SJCRH30 (cell line): Measurements from ENCODE around the gene ACY1. TPM values are rescaled to one million over a fixed set of nuclear protein-coding genes. Genes with fewer than 3 reads are reported as not detected.

ENCODE experiments used
- DNase-seq, 2 experiments: peaks; one replicate each; pipeline ENCODE4 v3.0.0-alpha.2; 2015 to 2020
- H3K27ac ChIP-seq: fragments of 250-450 bp; sonication (Bioruptor Pico); 2 replicates; pipeline ENCODE4 v1.5.1; 2020; ENCODE audit warnings: mild to moderate bottlenecking, moderate library complexity
- H3K27me3 ChIP-seq: fragments of 250-450 bp; sonication (Bioruptor Pico); 2 replicates; pipeline ENCODE4 v1.5.1; 2020; ENCODE audit warnings: mild to moderate bottlenecking, moderate library complexity
- H3K36me3 ChIP-seq: fragments of 250-450 bp; sonication (Bioruptor Pico); 2 replicates; pipeline ENCODE4 v1.5.1; 2020; ENCODE audit warnings: mild to moderate bottlenecking, moderate library complexity
- H3K4me1 ChIP-seq: fragments of 250-450 bp; sonication (Bioruptor Pico); 2 replicates; pipeline ENCODE4 v1.5.1; 2020; ENCODE audit warnings: mild to moderate bottlenecking, moderate library complexity
- H3K4me3 ChIP-seq: fragments of 250-450 bp; sonication (Bioruptor Pico); 2 replicates; pipeline ENCODE4 v1.5.1; 2020; ENCODE audit warnings: mild to moderate bottlenecking, moderate library complexity
- H3K9me3 ChIP-seq: fragments of 250-450 bp; sonication (Bioruptor Pico); replicated peaks from 2 replicates; pipeline ENCODE4 v1.5.1; 2020; ENCODE audit warnings: mild to moderate bottlenecking, moderate library complexity
- total RNA-seq: library from RNA; depleted of rRNA; stranded (reverse); fragments of >200 nt; shearing (Covaris generic); gene quantifications from 2 replicates; pipeline ENCODE4 v1.2.3, GENCODE V29; 2014

The ACY1 gene
- total RNA-seq, 1 experiment from 2014 or later = 26.2 TPM

- Histone ChIP-seq H3K27me3 (no peaks in the 10 kb centered on the region), H3K4me1 (peaks cover 25% of the 10 kb centered on the region), H3K4me3 (peak overlapping the region; percentile 89), H3K9me3 (no peaks in the 10 kb centered on the region), H3K27ac (no peak overlapping the region), H3K36me3 (peaks cover 34% of the 10 kb centered on the region)
- DNase-seq = no peak
Observed at GRCh38 chr3:51994530-51994929, 11.2 kb downstream of the ACY1 start.

DNA sequence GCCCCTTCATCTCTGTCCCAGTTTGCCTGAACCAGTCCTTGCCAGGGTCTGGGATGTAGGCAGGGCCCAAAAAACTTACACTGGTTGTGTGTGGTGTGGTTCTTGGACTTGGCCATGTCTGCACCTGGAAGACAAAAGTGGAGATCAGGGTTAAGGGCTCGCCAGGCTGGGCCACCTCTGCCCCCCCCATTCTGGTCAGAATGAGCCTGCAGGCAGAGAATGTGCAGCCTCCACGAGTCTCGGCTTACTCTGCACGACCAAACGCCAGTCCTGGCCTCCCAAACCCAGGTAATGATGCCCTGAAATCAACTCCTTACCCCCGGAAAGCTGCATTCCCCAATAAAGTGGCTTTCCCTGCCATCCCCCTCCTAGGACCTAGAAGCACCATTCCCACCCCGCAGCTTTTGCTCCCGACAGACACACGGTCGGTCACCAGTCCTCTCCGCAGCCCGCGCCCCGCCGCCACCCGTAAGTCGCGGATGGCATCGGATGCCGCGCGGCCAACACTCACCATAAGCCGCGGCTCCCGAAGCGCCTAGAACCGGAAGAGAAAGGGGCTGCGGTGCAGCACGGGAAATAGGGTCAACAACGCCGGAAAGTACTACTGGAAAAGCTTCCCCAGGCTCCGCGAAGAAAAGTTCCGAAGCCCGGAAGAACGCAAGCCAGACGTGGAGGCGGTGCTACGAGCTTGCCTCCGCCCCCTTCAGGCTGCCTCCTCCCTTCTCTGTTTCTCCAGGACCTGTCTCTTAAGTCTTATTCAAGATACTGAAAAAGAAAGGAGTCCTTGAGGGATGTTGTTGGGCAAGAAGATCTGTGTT is 12.2 kb downstream of the ACY1 start, which contains the start of gene RPL29:
TSS of gene RPL29 (minus strand) at position 550 of the 818 bp plus-strand sequence. CDS start at position 116, 434 bp downstream.
- Histone ChIP-seq H3K36me3 (peaks cover 34% of the 10 kb centered on the region), H3K27ac (peak within 1 kb of the TSS; percentile 91), H3K4me3 (peak within 1 kb of the TSS; percentile 89), H3K9me3 (no peaks in the 10 kb centered on the region), H3K27me3 (no peaks in the 10 kb centered on the region), H3K4me1 (peaks cover 25% of the 10 kb centered on the region)
- peak; percentile 92 to 97 for DNase-seq

DNA sequence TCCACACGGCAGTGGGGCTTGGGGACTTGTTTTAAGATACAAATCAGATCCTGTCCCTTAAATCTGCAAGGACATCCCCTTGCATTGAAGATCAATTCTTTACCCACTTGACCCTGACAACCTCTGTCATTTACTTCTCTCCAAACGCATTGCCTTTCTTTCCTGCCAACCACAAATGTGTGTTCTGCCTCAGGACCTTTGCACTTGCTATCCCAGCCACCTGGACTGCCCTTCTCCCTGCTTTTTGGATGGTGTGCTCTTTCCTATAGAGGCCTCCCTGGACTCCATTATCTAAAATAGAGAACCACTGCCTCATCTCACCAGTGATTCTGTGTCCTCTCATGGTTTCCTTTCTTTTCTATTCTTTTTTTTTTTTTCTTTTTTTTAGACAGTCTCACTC is 13.8 kb downstream of the ACY1 start:
- H3K4me1 ChIP-seq = peaks cover 25% of the 10 kb centered on the region
- DNase-seq = no peak
- H3K27me3 ChIP-seq = no peaks in the 10 kb centered on the region
- H3K9me3 ChIP-seq = no peaks in the 10 kb centered on the region
- peaks cover 31% of the 10 kb centered on the region for H3K36me3 ChIP-seq
- H3K4me3 ChIP-seq = no peak overlapping the region
- H3K27ac ChIP-seq = peak overlapping the region; percentile 45; the same call in 1 of the 2 replicates

GRCh38 chr3:51997935-51998596 is 14.7 kb downstream of the ACY1 start:
- Histone ChIP-seq H3K27me3 (no peaks in the 10 kb centered on the region), H3K4me3 (no peak overlapping the region), H3K27ac (peak overlapping the region; percentile 45), H3K4me1 (peaks cover 25% of the 10 kb centered on the region), H3K36me3 (peaks cover 22% of the 10 kb centered on the region), H3K9me3 (no peaks in the 10 kb centered on the region)
- peak; percentile 84 to 93 for DNase-seq

- no peaks in the 10 kb centered on the region for H3K9me3 ChIP-seq
Observed at GRCh38 chr3:51998774-51999173, 15.4 kb downstream of the ACY1 start.

GRCh38 chr3:51999846-52000245 is 16.5 kb downstream of the ACY1 start:
- no peak for DNase-seq
- H3K36me3 ChIP-seq = peaks cover 6% of the 10 kb centered on the region

More at GRCh38 chr3:51998774-51999173, 15.4 kb downstream of the ACY1 start:
- H3K36me3 ChIP-seq = peaks cover 16% of the 10 kb centered on the region
- no peaks in the 10 kb centered on the region for H3K27me3 ChIP-seq
- DNase-seq = no peak
- no peak overlapping the region for H3K4me3 ChIP-seq
- no peak overlapping the region for H3K27ac ChIP-seq
- H3K4me1 ChIP-seq = peaks cover 25% of the 10 kb centered on the region

GRCh38 chr3:52001443-52001974 is 18.2 kb downstream of the ACY1 start:
- Histone ChIP-seq H3K9me3 (no peaks in the 10 kb centered on the region), H3K27me3 (no peaks in the 10 kb centered on the region), H3K4me3 (no peak overlapping the region), H3K27ac (no peak overlapping the region), H3K36me3 (no peaks in the 10 kb centered on the region), H3K4me1 (peaks cover 41% of the 10 kb centered on the region)
- peak; percentile 71 to 89 for DNase-seq

More at GRCh38 chr3:51999846-52000245, 16.5 kb downstream of the ACY1 start:
- Histone ChIP-seq H3K9me3 (no peaks in the 10 kb centered on the region), H3K27ac (no peak overlapping the region), H3K4me1 (peaks cover 24% of the 10 kb centered on the region), H3K27me3 (no peaks in the 10 kb centered on the region), H3K4me3 (no peak overlapping the region)

DNA sequence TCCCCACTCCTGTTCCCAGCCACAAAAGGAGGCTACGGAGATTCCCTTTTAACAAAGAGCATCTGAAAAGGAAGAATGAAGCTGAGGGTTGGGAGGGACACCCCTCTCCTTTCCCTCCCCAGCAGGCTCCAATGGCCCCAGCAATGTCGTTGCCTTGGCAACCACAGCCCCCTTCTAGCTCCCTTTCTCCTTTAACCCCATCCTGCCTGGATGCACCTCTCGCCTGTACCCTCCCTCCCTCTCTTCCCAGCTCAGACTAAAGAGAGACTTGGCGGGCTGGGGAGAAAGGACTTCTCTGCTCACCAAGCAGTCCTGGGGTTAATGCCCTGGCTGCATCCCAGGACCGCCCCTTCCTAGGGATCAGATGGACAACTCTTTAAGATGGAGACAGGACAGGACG is 19.4 kb downstream of the ACY1 start:
- Histone ChIP-seq H3K36me3 (no peaks in the 10 kb centered on the region), H3K27me3 (no peaks in the 10 kb centered on the region), H3K4me1 (peaks cover 33% of the 10 kb centered on the region), H3K27ac (no peak overlapping the region), H3K9me3 (no peaks in the 10 kb centered on the region), H3K4me3 (no peak overlapping the region)
- DNase-seq = no peak

GRCh38 chr3:52004163-52004787 is 20.9 kb downstream of the ACY1 start:
- Histone ChIP-seq H3K4me3 (no peak overlapping the region), H3K27me3 (no peaks in the 10 kb centered on the region), H3K36me3 (no peaks in the 10 kb centered on the region), H3K9me3 (no peaks in the 10 kb centered on the region), H3K27ac (no peak overlapping the region), H3K4me1 (peaks cover 22% of the 10 kb centered on the region)
- DNase-seq = peak; percentile 76 to 85

DNA sequence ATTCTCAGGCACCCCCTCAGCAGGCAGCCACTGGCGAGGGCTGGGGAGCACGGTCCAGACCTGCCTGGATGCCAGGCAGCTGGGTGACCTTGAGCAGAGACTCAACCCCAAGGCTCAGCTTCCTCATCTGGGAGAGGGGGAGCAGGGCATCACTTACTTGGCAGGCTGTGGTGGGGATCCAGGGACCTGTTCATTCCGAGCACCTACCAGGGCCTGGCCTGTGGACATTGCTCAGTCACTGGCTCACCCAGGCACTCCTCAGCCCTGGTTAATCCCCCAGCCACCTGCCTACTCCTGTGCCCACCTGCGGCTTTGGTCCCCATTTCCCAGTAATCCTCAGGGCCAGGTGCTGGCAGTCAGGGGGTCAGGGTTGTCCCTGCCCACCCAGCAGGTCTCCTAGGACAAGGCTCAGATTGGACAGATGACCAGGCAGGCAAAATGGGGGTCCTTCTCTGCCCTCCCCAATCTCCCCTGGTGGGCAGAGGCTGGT is 21.6 kb downstream of the ACY1 start:
- H3K9me3 ChIP-seq = no peaks in the 10 kb centered on the region
- H3K4me3 ChIP-seq = no peak overlapping the region
- no peak for DNase-seq
- no peak overlapping the region for H3K27ac ChIP-seq
- peaks cover 22% of the 10 kb centered on the region for H3K4me1 ChIP-seq
- H3K27me3 ChIP-seq = no peaks in the 10 kb centered on the region
- H3K36me3 ChIP-seq = no peaks in the 10 kb centered on the region

- Histone ChIP-seq H3K9me3 (no peaks in the 10 kb centered on the region), H3K4me1 (peaks cover 22% of the 10 kb centered on the region), H3K36me3 (no peaks in the 10 kb centered on the region), H3K27ac (no peak overlapping the region), H3K4me3 (peak overlapping the region; percentile 3; the same call in 1 of the 2 replicates), H3K27me3 (no peaks in the 10 kb centered on the region)
- DNase-seq = peak; percentile 56 to 65
Observed at GRCh38 chr3:52005571-52005986, 22.2 kb downstream of the ACY1 start.

GRCh38 chr3:52006017-52006819 is 22.9 kb downstream of the ACY1 start:
- Histone ChIP-seq H3K27ac (no peak overlapping the region), H3K36me3 (no peaks in the 10 kb centered on the region), H3K27me3 (no peaks in the 10 kb centered on the region), H3K4me1 (peaks cover 22% of the 10 kb centered on the region), H3K4me3 (peak overlapping the region; percentile 3; the same call in 1 of the 2 replicates), H3K9me3 (no peaks in the 10 kb centered on the region)
- no peak for DNase-seq

- Histone ChIP-seq H3K27me3 (no peaks in the 10 kb centered on the region), H3K4me1 (peaks cover 22% of the 10 kb centered on the region), H3K36me3 (no peaks in the 10 kb centered on the region), H3K27ac (no peak overlapping the region), H3K9me3 (no peaks in the 10 kb centered on the region), H3K4me3 (no peak overlapping the region)
- no peak for DNase-seq
Observed at GRCh38 chr3:52006820-52007133, 23.4 kb downstream of the ACY1 start.

GRCh38 chr3:52007291-52007690 is 24.0 kb downstream of the ACY1 start:
- no peak overlapping the region for H3K27ac ChIP-seq
- H3K27me3 ChIP-seq = no peaks in the 10 kb centered on the region
- no peaks in the 10 kb centered on the region for H3K9me3 ChIP-seq
- no peak overlapping the region for H3K4me3 ChIP-seq
- no peaks in the 10 kb centered on the region for H3K36me3 ChIP-seq
- H3K4me1 ChIP-seq = peaks cover 22% of the 10 kb centered on the region
- DNase-seq = no peak
